Retinal pigment epithelial cell (primary cell): ENCODE results near the gene CD83.

Experiments used
- DNase-seq: peaks from one replicate; pipeline ENCODE4 v3.0.0-alpha.2; 2010; ENCODE audit warnings: low read depth
- H3K4me3 ChIP-seq: 2 replicates; pipeline ENCODE4 v1.5.1; 2011; ENCODE audit warnings: mild to moderate bottlenecking, low read length, control low read depth, moderate library complexity
- CTCF ChIP-seq: conservative IDR thresholded peaks from 2 replicates; pipeline ENCODE4 v1.5.1; 2011; ENCODE audit warnings: low read depth, low read length, control low read depth, inconsistent platforms

CD83 gene

GRCh38 chr6:14105547-14105946 is 12.0 kb upstream of the CD83 start:
- no peak overlapping the region for H3K4me3 ChIP-seq
- no peak for TF ChIP-seq CTCF
- DNase-seq, result no peak

GRCh38 chr6:14107000-14107399 is 10.6 kb upstream of the CD83 start:
- DNase-seq, result no peak
- no peak for TF ChIP-seq CTCF
- no peak overlapping the region for H3K4me3 ChIP-seq

- DNase-seq, result no peak
- H3K4me3 ChIP-seq, result no peak overlapping the region
- TF ChIP-seq CTCF, result no peak
Measured at GRCh38 chr6:14107711-14108494, 9.7 kb upstream of the CD83 start.

GRCh38 chr6:14108571-14109410 is 8.8 kb upstream of the CD83 start:
- TF ChIP-seq CTCF, result no peak
- no peak for DNase-seq
- H3K4me3 ChIP-seq, result no peak overlapping the region

GRCh38 chr6:14109411-14109826 is 8.2 kb upstream of the CD83 start:
- DNase-seq, result no peak
- no peak for TF ChIP-seq CTCF
- H3K4me3 ChIP-seq, result no peak overlapping the region

GRCh38 chr6:14110001-14110818 is 7.4 kb upstream of the CD83 start:
- no peak overlapping the region for H3K4me3 ChIP-seq
- no peak for DNase-seq
- TF ChIP-seq CTCF, result no peak
